Raji (cell line): ENCODE data around the gene GSE1.

ENCODE experiments used
- POLR2A ChIP-seq: IDR thresholded peaks from 2 replicates; pipeline ENCODE4 v1.6.1; 2011; ENCODE audit warnings: low read depth, low read length, control low read depth; ENCODE audit not compliant: insufficient read depth

GSE1 gene

DNA sequence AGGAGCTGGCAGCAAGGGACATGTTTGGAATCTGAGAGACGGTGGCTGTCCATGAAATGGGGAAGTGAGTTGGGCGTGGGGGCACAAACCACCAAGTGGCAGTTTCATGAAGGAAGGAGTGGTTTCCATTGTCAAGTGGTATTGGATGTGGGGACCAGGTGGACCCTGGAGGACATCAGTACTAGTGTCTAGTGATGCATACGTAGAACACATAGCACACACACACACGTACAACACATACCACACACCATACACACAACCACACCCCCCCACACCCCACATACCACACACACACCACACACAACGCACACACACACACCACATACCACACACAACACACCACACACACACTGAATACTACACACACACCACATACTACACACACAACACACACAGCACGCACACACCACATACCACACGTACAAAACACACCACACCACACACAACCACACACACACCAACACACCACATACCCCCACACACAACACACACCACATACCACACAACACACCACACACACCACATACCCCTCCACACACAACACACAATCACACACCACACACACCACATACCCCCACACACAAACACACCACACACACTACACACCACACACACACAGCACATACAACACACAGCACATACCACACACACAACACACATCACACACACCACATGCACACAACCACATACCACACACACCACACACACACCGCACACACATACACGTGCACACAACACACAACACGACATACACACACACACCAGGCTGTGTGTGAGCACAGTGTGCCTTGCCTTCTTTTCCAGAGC lies 41.1 kb upstream of the GSE1 start:
- TF ChIP-seq POLR2A, result no peak

DNA sequence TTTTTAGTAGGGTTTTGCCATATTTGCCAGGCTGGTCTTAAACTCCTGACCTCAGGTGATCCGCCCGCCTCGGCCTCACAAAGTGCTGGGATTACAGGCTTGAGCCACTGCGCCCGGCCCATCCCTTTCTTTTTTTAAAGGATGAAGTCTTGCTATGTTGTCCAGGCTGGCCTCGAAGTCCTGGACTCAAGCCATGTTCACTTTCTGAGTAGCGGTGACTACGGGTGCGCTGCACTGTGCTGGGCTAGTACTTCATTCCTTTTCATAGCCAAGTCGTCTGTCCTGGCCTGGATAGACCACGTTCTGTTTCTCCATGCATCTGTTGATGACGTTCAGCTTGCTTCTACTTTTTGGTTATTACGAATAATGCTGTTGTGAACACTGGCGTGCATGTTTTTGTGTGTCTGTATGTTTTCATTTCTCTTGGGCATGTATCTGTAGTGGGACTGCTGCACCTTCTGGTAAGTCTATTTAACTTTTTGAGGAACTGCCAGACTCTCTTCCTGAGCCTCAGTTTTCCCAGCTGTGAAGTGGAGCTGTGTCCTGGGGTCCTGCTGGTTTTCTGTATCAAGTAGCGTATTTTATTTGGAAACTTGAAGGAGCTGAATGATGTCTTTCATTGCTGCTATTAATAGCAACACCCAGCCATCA lies 40.0 kb upstream of the GSE1 start:
- no peak for TF ChIP-seq POLR2A

DNA sequence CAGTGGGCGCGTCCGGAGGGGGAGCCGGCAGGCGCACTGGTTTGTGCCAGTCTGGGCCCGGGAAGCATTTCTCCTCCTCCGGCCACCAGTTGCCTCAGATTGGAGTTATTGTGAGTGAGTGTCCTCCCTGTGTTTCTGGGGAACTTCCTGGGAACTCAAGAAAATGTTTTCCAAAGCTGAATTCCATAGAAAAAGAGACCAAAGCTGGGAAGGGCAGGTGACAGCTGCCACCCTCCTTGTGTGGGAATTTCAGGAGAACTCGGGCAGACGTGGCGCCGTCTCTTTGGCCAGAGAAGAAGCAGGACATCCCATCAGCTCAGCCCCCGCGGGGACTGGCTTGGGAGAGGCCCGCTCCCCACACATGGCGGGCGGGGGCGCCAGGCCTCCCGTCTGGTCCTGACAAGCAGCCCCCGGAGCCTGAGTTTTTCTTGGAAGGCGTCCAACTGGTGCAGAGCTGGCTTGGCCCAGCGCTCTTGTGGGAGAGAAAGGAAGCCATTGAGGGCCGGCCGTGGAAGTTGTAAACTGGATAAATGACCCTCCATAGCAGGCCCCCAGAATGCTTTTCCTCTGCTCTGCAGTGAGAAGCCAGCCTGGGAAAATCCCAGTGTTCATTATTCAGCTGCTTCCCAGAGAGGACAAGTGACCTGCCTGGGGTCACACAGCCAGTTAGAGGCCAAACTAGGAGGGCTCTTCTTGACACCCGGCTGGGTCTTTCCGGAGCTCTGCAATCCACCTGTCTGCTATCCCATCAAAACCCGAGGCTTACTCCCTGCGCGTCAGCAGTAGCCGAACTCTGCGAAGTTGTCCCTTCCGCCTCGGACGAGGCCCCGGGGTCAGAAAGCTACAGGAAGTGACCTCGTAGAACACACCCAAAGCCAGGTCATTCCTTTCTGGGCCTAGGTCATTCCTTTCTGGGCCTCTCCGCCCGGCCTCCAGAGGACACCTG lies 39.2 kb upstream of the GSE1 start:
- TF ChIP-seq POLR2A, result no peak

DNA sequence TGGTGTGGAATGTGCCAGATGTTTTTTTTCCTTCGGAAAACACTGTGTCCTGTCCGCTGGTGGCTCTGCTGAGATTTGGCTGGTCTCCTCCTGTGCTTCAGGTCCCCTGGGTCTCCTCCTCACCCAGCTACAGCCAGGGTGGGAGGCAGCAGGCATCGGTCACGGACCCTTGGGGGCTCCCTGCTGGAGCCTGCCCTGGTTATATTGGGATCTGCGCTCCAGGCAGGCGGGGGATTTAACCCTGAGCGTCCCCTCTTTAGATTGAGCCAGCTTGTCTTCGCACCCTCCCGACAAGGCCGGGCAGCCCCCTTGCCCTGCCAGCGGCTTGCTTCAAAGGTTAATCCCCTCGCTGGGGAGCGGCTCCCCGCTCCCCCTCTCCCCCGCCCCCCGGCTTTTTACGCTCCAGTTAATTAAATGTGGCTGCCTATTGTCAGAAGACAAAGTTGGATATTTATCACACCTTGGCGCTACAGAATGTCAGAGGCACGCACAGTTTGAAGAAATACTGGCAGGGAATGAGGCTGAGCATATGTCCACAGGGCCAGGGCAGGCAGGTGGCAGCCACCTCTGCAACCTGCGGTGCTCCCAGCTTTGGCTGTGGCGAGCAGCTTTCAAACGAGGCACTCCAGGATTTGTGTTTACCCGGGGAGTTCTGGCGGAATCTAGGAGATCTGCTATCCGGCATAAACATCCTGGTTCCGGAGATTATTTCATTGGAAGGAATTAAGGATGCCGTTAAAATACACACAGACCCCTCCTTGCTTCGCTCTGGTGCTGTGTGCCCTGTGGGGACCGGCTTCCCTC lies 38.2 kb upstream of the GSE1 start:
- TF ChIP-seq POLR2A, result no peak

DNA sequence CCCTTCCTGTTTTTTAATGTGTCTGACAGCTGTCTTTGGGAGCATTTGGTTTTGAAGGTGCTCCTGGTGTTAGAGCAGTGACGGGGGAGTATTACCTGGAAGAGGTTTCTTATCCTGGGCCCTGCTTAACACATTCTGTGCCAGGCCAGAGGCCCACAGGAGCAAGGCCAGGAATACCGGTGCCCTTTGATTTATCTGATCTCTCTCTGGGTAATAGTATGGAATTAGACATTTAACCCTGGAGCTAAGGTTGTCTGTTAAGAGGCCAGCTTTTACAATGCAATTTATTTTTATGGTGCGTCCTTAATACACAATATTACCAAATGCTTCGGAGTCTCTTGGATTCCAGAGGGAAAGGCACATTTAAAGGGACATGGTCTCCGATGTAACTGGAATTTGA lies 37.2 kb upstream of the GSE1 start:
- no peak for TF ChIP-seq POLR2A

DNA sequence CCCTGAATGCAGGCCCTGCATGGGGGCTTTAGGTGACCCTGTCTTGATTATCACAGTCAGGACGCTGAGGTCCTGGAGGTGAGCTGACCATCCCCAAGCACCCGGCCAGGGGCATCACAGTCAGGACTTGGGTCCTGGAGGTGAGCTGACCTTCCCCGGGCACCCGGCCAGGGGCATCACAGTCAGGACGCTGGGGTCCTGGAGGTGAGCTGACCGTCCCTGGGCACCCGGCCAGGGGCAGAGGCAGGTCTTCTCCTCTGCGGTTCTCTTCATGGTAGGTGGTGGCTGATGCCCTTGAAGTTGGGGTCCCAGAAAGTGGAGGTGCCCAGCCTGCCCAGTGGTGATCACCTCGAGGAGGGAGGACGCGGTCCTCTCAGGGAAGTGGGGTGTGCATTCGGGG lies 36.2 kb upstream of the GSE1 start:
- TF ChIP-seq POLR2A, result no peak

DNA sequence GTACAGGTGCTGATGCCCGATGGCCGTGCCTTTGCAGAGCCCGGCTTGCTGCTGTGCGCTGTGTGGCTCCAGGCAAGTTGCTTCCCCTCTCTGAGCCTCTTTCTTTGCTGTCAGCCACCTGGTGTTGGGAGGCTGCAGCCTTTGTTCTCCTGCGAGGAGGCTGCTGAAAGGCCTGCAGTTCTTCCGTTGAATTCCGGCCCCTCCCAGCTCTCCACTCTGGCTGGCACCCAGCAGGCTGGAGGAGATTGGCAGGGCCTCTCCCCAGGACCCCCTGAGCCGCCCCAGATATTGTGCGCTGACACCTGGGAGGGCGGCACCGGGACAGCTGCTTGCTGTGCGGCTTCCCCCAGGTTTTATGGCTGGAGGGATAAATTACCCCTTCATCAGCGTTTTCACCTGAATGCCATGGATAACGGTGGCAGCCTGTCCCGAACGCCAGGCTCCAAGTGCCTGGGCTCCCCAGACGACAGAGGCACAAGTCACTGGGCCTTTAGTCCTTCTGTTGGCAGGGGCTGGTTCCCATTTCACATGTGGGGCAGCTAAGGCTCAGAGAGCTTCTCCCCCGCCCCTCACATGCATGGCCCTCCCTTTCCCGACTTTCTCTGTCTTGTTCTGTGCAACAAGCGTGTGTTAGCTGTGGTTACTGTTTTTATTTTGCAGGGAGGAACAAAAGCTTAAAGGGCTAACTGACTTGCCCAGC lies 35.1 kb upstream of the GSE1 start:
- TF ChIP-seq POLR2A, result no peak

DNA sequence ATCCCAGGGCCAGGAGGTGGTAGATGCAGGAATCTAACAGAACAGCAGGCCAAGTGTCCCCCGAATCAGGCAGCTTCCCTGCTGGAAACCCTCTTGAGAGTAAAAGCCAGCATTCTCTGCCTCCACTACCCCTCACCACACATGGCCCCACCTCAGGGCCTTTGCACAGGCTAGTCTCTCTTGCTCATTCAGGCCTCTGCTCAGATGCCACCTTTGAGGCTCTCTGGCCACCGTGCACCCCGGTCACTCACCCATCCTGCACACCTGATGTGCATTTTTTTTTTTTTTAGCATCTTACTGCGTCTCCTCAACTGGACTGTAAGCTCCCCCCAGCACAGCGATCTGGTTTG lies 34.5 kb upstream of the GSE1 start:
- no peak for TF ChIP-seq POLR2A

DNA sequence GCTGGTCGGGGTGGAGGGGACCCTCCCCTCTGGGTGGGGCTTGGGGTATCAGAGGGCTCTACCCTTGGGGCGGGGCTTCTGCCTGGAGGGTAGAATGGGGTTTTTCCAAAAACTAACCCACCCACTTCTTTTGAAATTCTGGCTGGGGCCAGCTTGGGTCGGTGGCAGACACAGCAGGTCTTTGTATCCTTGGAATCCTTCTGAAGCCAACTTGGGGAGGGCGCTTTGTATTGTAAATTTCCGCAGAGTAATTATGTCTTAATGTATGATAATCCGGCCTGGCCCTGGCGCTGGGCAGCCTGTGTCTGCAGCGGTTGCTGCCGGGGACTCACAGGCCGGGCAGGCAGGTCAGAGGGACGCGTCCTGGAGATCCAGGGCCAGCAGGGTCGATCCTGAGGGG lies 33.9 kb upstream of the GSE1 start:
- TF ChIP-seq POLR2A, result no peak

DNA sequence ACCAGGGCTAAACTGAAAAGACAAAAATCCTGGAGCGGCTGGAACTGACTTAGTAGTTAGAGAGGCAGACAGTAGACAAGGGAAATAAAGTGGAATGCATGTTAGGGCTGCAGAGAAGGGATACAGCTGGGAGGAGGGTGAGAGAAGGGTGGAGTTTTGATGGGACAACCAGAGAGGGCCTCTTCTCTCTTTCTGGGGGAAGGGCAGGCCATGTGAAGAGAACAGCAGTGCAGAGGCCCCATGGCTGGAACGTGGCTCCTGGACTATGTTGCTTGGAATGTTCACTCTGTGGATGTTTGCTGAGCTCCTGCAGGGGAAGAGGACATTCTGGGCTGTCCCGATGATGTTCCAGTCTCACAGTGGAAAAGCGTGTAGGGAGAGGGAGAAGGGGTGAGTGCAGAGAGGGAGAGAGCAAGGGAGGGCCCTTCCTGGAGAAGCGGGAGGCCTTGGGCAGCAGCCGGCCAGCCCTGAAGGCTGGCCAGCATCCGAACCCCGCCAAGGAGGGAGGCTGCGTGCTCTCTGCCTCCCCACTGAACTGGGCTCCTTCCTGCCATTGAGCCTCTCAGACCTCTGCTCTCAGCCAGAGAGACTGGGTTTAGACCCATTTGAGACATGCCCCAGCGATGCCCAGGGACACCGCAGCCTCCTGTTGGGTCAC lies 33.1 kb upstream of the GSE1 start:
- TF ChIP-seq POLR2A, result no peak

DNA sequence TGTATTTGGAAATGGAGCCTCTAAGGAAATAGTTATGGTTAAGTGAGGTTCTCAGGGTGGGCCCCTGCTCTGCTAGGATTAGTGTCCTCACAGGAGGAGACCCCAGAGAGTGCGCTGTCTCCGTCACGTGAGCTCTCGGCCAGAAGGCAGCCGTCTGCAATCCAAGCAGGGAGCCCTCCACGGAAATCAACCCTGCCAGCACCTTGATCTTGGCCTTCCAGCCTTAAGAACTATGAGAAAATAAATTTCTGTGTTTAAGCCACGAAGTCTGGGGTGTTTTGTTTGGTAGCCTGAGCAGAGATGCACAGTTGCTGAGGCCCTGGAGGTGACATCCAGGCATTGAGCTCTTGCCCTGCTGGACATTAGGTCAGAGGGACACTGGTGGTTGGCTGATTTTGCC lies 32.4 kb upstream of the GSE1 start:
- no peak for TF ChIP-seq POLR2A

DNA sequence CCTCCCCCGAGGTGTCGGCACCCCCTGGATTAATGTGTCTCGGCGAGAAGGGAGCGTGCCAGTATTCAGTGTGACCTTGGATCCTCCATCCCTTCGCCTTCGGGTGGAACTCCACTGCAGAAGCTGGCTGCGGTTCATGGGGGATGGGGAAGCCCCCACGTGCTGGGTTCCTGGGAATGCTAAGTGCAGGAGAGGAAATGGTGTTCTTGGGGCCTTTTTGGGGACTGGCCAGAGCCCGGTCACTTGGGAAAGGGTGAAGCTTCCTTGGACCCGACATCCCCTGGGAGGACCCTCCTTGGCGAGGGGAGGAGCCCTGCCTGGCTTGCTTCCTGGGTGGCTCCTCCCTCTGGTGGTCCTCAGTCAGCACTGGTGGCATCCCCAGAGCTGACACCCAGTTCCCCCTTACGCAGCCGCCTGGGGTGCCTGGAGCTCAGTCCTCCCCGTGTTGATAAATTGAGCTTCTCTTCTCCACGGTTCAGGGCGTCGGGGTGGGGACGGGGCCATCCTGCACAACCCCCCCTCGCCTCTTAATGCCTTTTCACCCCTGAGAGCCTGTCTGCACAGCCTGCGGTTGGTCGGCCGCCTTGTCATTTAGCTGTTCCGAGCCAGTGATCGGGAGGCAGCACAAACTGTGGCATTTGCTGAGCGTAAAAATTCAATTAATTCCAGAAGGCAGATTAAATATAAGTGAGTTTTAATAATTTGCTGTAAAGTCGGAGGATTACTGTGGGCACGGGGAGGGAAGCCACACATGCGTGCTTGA lies 30.7 kb upstream of the GSE1 start:
- TF ChIP-seq POLR2A, result no peak
